MM.1S (cell line): ENCODE results near the gene MELTF.

Source experiments
- EZH2 ChIP-seq: fragments of 300-600 bp; sonication (generic); optimal IDR thresholded peaks from 2 replicates; pipeline ENCODE3; 2017; ENCODE audit warnings: low read depth, mild to moderate bottlenecking, antibody characterized with exemption, low read length, mixed read lengths
- EZH2phosphoT487 ChIP-seq: fragments of 300-600 bp; sonication (generic); IDR thresholded peaks from 2 replicates; pipeline ENCODE4 v1.6.1; 2018; ENCODE audit warnings: antibody characterized with exemption, low read length

- TF ChIP-seq EZH2phosphoT487 (no peak), EZH2 (no peak)
Measured at GRCh38 chr3:197035577-197035976, 6.0 kb upstream of the MELTF start.
